Endothelial cell of umbilical vein (primary cell): ENCODE measurements around the gene NKAIN4. TPM values are rescaled to one million over a fixed set of nuclear protein-coding genes. Genes with fewer than 3 reads are reported as not detected.

Source experiments
- BruUV-seq: library from RNA; stranded (reverse); fragments of 400-500 nt; replicated peaks from 2 replicates; lab custom pipeline; 2021; lab: Mats Ljungman, UMichigan
- CTCF ChIA-PET: fragments of 300-600, 350-600 bp; sonication (Branson Sonifier 250); formaldehyde crosslinking; loops from one replicate; lab custom pipeline; 2021; ENCODE audit warnings: antibody characterized with exemption, inconsistent platforms; lab: Charles Lee
- POLR2A ChIA-PET: fragments of 300-600, 350-600 bp; sonication (Branson Sonifier 250); formaldehyde crosslinking; loops from one replicate; lab custom pipeline; 2021; ENCODE audit warnings: antibody characterized with exemption, inconsistent platforms; lab: Charles Lee
- DNase-seq: peaks from one replicate; pipeline ENCODE4 v3.0.0-alpha.2; 2011; ENCODE audit warnings: low read depth, low spot score
- FAIRE-seq: peaks from 2 replicates; lab custom pipeline; 2011; peaks lifted over from hg19 to GRCh38; lab: Jason Lieb, UNC
- H2AFZ ChIP-seq: 2 replicates; pipeline ENCODE4 v1.6.0; 2012; ENCODE audit warnings: low read depth, low read length, control low read depth, inconsistent platforms
- H3K27ac ChIP-seq: 2 replicates; pipeline ENCODE4 v1.5.1; 2011; ENCODE audit warnings: low read depth, mild to moderate bottlenecking, control low read depth, low read length, moderate library complexity; ENCODE audit not compliant: insufficient read depth
- H3K27me3 ChIP-seq, 2 experiments: 2 replicates each; pipeline versions ENCODE4 v1.6.0 to v1.6.1; 2011; ENCODE audit warnings: low read length in 2 of 2, mixed read lengths in 1 of 2; ENCODE audit not compliant: control insufficient read depth in 2 of 2, insufficient read depth in 2 of 2
- H3K36me3 ChIP-seq, 2 experiments: 2 replicates in 1 of 2; 3 replicates in 1 of 2; pipeline ENCODE4 v1.5.1; 2011; ENCODE audit warnings: low read length in 2 of 2, mild to moderate bottlenecking in 1 of 2, moderate library complexity in 1 of 2; ENCODE audit not compliant: control insufficient read depth in 2 of 2, insufficient read depth in 2 of 2; ENCODE audit errors: extremely low read depth in 1 of 2
- H3K4me1 ChIP-seq: 3 replicates; pipeline ENCODE4 v1.5.1; 2011; ENCODE audit warnings: mild to moderate bottlenecking, low read length; ENCODE audit not compliant: control insufficient read depth, insufficient read depth; ENCODE audit errors: extremely low read depth
- H3K4me2 ChIP-seq: 2 replicates; pipeline ENCODE4 v1.6.1; 2011; ENCODE audit warnings: low read length, control low read depth, mixed read lengths; ENCODE audit not compliant: insufficient read depth
- H3K4me3 ChIP-seq, 3 experiments: fragments of 200-600 bp in 1 of 3; sonication (generic), shearing (Covaris generic) in 1 of 3; replicated peaks in 1 of 3; 2 replicates each; pipeline ENCODE4 v1.5.1; 2011 to 2016; ENCODE audit warnings: control low read depth in 3 of 3, low read length in 3 of 3, mild to moderate bottlenecking in 2 of 3, inconsistent platforms in 1 of 3, low read depth in 1 of 3, moderate library complexity in 1 of 3; ENCODE audit not compliant: insufficient read depth in 1 of 3
- H3K79me2 ChIP-seq: 2 replicates; pipeline ENCODE4 v1.6.0; 2012; ENCODE audit warnings: low read length, inconsistent platforms; ENCODE audit not compliant: control insufficient read depth, insufficient read depth
- H3K9ac ChIP-seq: replicated peaks from 2 replicates; pipeline ENCODE3; 2011; ENCODE audit warnings: low read length, control low read depth; ENCODE audit not compliant: insufficient read depth; ENCODE audit errors: extremely low read depth
- H3K9me1 ChIP-seq: replicated peaks from 3 replicates; pipeline ENCODE4 v1.6.0; 2011; ENCODE audit warnings: mild to moderate bottlenecking, low read length; ENCODE audit not compliant: control insufficient read depth, insufficient read depth; ENCODE audit errors: extremely low read depth
- H3K9me3 ChIP-seq: replicated peaks from 2 replicates; pipeline ENCODE4 v1.5.1; 2012; ENCODE audit warnings: low read length, inconsistent platforms; ENCODE audit not compliant: control insufficient read depth, insufficient read depth
- H4K20me1 ChIP-seq: replicated peaks from 2 replicates; pipeline ENCODE3; 2011; ENCODE audit warnings: mild to moderate bottlenecking, low read length; ENCODE audit not compliant: control insufficient read depth, insufficient read depth; ENCODE audit errors: extremely low read depth
- EZH2 ChIP-seq: IDR thresholded peaks from 2 replicates; pipeline ENCODE4 v1.6.1; 2012; ENCODE audit warnings: borderline replicate concordance, low read depth, mild to moderate bottlenecking, moderate library complexity, low read length, inconsistent platforms; ENCODE audit not compliant: severe bottlenecking
- FOS ChIP-seq: IDR thresholded peaks from 2 replicates; pipeline ENCODE4 v1.6.1; 2011; ENCODE audit warnings: mild to moderate bottlenecking, low read length, moderate library complexity, borderline replicate concordance; ENCODE audit not compliant: insufficient read depth
- GATA2 ChIP-seq: IDR thresholded peaks from 2 replicates; pipeline ENCODE4 v1.7.0; 2011; ENCODE audit warnings: low read depth, mild to moderate bottlenecking, moderate library complexity, mixed read lengths, low read length; ENCODE audit not compliant: insufficient read length, insufficient read depth
- JUN ChIP-seq: IDR thresholded peaks from 2 replicates; pipeline ENCODE4 v1.6.1; 2011; ENCODE audit warnings: borderline replicate concordance, low read depth; ENCODE audit not compliant: insufficient read length, insufficient read depth
- MYC ChIP-seq: IDR thresholded peaks from one replicate; pipeline ENCODE4 v1.6.1; 2011; ENCODE audit warnings: mild to moderate bottlenecking, low read depth, low read length
- POLR2A ChIP-seq: IDR thresholded peaks from 2 replicates; pipeline ENCODE4 v1.6.1; 2012; ENCODE audit warnings: low read depth, mild to moderate bottlenecking, control low read depth, low read length
- POLR2AphosphoS5 ChIP-seq: IDR thresholded peaks from 2 replicates; pipeline ENCODE4 v1.6.1; 2012; ENCODE audit warnings: low read depth, mild to moderate bottlenecking, control low read depth, low read length, moderate library complexity; ENCODE audit not compliant: insufficient read depth
- dilution Hi-C: fragments of 300-500 bp; cut with MboI; formaldehyde crosslinking; loops from one replicate; pipeline ENCODE4 v1.15.0; 2019; ENCODE audit warnings: low sequenced_read_pairs; ENCODE audit not compliant: extremely low pct_ligation_motif_present
- intact Hi-C: fragments of 100-400 bp; cut with micrococcal nuclease; formaldehyde crosslinking; loops from one replicate; pipeline ENCODE4 v1.10.0; 2022
- polyA plus RNA-seq, 4 experiments: library from polyadenylated mRNA; depleted of rRNA in 3 of 4; stranded (reverse) in 3 of 4; unstranded in 1 of 4; fragments of >200 nt; gene quantifications; 2 replicates each; pipeline versions ENCODE4 v1.2.1 to v1.2.3, GENCODE V29; 2011 to 2012; ENCODE audit warnings: missing spikeins in 1 of 4
- total RNA-seq: library from RNA; stranded (reverse); gene quantifications from 2 replicates; pipeline ENCODE4 v1.2.3, GENCODE V29; 2021
- TF ChIP-seq, protein P1 (sequence below): IDR thresholded peaks from 2 replicates; pipeline ENCODE4 v1.6.1; 2011; ENCODE audit not compliant: insufficient read depth, insufficient read length
- TF ChIP-seq, protein P2 (sequence below), 2 donors: IDR thresholded peaks; 1 replicate in 1 of 2; 2 replicates in 1 of 2; pipeline ENCODE4 v1.5.1; 2011; ENCODE audit warnings: low read length in 2 of 2, mild to moderate bottlenecking in 2 of 2, moderate library complexity in 2 of 2, control low read depth in 1 of 2, inconsistent platforms in 1 of 2, low read depth in 1 of 2; ENCODE audit not compliant: insufficient read depth in 1 of 2; ENCODE audit errors: extremely low read depth in 1 of 2

NKAIN4 gene
- total and polyA plus RNA-seq, 2 donors (not counting 3 experiments of a cell fraction or from before 2014, with no cell fraction given): 0.04 TPM; not detected in 1

DNA sequence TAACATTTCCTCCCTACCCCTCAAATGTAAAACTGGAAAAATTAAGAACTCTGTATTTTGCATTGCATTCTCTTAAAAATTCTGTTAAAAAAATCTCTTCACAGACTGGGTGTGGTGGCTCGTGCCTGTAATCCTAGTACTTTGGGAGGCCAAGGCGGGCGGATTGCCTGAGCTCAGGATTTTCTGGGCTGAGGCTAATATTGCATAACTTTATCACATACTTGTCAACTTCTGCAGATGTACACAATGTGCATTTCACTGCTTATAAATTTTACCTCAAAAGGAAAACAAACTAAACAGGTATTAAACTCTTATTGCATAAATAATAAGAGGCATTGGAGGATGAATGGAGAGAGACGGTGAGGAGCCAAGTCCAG, 59.5 kb downstream of the NKAIN4 start:
- ChIA-PET CTCF (interaction anchor here (1.1 to 1.3 kb wide), 2 partner anchors 11 to 29 kb away, joined by 4 read pairs; no protein-coding TSS in a partner anchor), POLR2A (no interaction called here)
- Histone ChIP-seq H3K4me2 (no peak overlapping the region), H3K9me1 (no peaks in the 10 kb centered on the region), H3K79me2 (peaks cover 33% of the 10 kb centered on the region), H3K27ac (no peak overlapping the region), H4K20me1 (peaks cover 6% of the 10 kb centered on the region), H3K4me3 (no peak overlapping the region), H3K36me3 (peaks cover 0 to 12% of the 10 kb centered on the region in 2 experiments), H2AFZ (no peak overlapping the region), H3K27me3 (no peaks in the 10 kb centered on the region), H3K9me3 (no peaks in the 10 kb centered on the region), H3K4me1 (no peaks in the 10 kb centered on the region), H3K9ac (no peak overlapping the region)
- TF ChIP-seq MYC (no peak), FOS (no peak), JUN (no peak), EZH2 (no peak), GATA2 (no peak), POLR2A (no peak), POLR2AphosphoS5 (no peak)
- TF ChIP-seq, protein P1, sequence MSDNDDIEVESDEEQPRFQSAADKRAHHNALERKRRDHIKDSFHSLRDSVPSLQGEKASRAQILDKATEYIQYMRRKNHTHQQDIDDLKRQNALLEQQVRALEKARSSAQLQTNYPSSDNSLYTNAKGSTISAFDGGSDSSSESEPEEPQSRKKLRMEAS: no peak
- TF ChIP-seq, protein P2, sequence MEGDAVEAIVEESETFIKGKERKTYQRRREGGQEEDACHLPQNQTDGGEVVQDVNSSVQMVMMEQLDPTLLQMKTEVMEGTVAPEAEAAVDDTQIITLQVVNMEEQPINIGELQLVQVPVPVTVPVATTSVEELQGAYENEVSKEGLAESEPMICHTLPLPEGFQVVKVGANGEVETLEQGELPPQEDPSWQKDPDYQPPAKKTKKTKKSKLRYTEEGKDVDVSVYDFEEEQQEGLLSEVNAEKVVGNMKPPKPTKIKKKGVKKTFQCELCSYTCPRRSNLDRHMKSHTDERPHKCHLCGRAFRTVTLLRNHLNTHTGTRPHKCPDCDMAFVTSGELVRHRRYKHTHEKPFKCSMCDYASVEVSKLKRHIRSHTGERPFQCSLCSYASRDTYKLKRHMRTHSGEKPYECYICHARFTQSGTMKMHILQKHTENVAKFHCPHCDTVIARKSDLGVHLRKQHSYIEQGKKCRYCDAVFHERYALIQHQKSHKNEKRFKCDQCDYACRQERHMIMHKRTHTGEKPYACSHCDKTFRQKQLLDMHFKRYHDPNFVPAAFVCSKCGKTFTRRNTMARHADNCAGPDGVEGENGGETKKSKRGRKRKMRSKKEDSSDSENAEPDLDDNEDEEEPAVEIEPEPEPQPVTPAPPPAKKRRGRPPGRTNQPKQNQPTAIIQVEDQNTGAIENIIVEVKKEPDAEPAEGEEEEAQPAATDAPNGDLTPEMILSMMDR (IDR thresholded peaks at IDR 0.05; ENCODE audit: extremely low read depth in 1 of 2, insufficient read depth in 1 of 2, low read depth in 1 of 2, low read length in 2 of 2): no peak
- intact Hi-C loops (no loop called here), dilution Hi-C loops (no loop called here)
- no TSS peak for BruUV-seq
- no peak for FAIRE-seq
- no peak for DNase-seq
